GM18867 (cell line): ENCODE results near the gene GMPPB.
"Not testable (repeated sequence)": the region's sequence is repeated elsewhere in the genome, so short reads cannot be mapped to it uniquely, and the experiment has no call there.

Experiments
- ATAC-seq: cut with Tn5 transposase; IDR thresholded peaks from one replicate; pipeline ENCODE4 v1.9.1; 2021; ENCODE audit warnings: mild to moderate bottlenecking, moderate library complexity; ENCODE audit not compliant: unreplicated experiment

The GMPPB gene

DNA sequence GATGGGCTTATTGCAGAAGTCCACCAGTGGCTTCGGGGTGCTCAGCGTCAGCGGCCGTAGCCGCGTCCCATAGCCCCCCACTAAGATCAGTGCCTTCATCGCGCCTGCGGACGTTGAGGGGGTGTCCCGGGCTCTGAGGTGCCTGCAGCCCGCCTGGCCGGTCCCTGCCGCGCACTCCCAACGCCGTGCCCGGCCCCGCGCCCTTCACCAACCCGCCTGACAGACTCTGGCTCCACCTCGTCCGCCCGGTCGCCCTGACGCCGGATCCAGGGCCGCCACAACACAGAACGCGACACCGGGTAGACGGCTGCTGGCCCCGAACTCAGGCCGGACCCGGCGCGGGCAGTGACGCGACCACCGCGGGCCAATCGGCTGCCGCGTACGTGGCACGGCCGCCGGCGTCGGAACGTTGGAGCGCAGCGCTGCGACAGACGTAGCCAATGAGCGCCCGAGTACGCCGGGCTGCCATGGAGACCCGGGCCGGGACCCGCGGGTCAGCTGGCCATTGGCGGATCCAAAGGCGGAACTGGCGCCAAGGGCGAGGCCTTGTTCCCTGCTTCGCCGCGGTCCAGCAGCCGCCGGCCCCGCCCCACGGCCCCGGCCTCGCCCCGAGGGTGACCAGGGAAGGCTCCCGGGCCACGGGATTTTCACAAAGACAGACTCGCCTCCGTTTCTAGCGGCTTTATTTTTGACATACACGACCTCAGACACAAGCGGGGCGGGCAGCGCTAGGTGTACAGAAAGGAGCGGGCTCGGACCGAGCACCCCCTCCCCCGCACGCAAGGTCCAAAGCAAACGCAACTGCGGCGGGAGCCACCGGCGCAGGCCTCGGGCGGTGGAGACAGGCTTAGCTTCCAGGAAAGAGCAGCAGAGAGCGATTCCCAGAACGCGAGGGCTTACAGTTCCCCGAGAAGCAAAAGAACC lies at the start of gene GMPPB:
GMPPB (minus strand) TSS at position 324 of the 924 bp plus-strand sequence; CDS start at position 99, 225 bp downstream.
- ATAC-seq: peak; percentile 83

DNA sequence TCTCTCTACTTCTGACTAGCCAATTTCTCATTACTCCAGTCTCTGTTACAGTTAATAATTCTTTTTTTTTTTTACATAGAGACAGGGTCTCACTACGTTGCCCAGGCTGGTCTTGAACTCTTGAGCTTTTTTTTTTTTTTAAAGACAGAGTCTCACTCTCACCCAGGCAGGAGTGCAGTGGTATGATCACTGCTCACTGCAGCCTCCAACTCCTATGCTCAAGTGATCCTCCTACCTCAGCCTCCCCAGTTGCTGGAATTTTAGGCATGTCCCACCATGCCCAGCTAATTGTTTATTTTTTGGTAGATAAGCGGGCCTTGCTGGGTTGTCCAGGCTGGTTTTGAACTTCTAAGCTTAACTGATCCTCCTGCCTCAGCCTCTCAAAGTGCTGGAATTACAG lies 49.0 kb upstream of the GMPPB start:
- ATAC-seq: no peak

DNA sequence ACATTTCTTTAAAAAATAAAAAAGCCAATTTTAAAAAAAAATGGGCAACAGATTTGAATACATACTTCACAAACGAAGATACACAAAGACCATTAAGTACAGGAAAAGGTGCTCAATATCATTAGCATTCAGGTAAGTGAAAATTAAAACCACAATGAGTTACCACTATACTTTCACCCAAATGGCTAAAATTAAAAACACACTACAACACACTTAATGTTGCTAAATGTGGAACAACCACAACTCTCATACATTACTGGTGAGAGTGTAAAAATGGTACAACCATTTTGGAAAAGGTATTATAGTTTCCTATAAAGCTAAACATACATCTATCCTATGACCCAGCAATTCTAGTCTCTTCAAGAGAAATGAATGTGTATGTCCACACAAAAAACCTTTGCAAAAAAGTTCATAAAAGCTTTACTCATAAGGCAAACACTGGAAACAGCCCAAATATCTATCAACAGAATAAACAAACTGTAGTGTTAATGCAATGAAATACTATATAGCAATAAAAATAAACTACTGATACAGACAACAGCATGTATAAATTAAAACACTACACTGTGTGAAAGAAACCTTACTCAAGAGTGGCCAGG lies 47.7 kb upstream of the GMPPB start:
- ATAC-seq: no peak

DNA sequence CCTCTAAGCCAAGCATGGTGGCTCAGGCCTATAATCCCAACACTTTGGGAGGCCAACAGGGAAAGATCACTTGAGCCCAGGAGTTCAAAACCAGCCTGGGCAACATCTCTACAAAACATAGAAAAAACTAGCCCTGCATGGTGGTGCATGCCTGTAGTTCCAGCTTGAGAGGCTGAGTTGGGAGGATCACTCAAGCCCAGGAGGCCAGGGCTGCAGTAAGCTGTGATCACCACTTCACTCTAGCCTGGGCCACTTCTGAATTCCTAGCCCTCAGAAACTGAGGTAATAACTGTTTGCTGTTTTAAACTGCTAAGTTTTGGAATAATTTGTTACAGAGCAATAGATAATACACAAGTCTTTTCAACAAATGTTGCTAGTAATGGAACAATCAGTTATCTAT lies 46.2 kb upstream of the GMPPB start:
- ATAC-seq: no peak

DNA sequence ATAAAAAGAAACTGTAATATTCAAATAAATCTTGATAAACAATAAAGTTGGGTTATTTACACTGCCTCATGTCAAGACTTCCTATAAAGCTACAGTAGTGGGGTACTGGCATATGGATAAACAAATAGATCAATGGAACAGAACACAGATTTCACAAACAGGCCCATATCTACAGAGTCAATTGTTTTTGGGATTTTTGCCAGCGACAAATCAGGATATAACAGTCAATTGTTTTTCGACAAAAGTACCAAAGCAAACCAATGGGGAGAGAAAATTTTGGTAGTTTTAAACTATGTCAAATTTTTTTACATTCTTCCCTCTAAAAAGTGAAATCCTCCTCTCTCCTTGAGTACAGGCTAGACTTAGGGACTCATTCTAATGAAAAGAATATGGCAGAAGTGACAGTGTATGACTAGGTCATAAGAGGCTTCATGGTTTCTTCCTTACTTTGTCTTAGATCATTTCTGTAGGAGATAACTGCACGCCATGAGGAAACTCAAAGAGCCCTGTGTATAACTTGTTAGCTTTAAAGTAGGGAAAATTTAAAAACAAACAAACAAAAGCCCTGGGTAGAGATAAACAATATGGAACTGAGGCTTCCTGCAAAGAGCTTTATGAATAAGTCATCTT lies 45.6 kb upstream of the GMPPB start:
- ATAC-seq: no peak

DNA sequence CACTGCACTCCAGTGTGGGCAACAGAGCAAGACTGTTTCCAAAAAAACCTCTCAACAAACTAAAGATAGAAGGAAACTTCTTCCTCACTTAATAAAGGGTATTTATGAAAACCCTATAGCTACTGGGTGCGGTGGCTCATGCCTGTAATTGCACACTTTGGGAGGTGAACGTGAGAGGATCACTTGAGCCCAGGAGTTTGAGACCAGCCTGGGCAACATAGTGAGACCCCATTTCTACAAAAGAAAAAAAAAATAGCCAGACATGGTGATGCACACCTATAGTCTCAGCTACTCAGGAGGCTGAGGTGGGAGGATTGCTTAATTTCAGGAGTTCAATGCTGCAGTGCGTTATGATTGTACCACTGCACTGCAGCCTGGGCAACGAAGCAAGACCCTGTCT lies 40.2 kb upstream of the GMPPB start:
- ATAC-seq: no peak

DNA sequence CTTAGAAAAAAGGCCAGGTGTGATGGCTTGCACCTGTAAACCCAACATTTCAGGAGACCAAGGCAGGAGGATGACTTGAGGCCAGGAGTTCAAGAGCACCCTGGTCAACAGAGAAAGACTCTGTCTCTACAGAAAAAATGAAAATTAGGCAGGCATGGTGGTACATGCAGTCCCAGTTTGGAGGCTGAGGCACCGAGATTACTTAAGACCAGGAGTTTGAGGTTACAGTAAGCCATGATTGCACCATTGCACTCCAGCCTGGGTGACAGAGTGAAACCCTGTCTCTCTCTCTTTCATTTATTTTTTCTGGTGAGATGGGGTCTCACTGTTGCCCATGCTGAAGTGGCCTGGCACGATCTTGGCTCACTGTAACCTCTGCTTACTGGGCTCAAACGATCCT lies 37.9 kb upstream of the GMPPB start:
- no peak for ATAC-seq

DNA sequence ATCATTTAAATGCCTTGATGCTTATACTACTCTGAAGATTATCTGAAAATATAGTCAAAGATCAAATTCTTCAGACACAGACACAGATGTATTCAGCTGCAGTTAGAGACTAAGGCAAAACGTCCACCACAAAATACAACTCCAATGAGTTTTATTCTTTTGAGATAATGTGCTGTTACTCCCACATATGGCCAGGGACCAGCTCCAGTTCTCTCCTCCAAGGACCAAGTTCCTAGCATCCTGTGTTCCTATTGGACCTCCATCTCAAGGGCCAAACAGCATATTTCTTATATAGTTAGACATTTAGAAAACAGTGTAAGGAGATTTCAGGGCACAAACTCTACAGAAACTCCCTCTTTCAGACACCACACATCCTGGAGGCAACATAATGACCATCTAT lies 35.5 kb upstream of the GMPPB start:
- no peak for ATAC-seq

DNA sequence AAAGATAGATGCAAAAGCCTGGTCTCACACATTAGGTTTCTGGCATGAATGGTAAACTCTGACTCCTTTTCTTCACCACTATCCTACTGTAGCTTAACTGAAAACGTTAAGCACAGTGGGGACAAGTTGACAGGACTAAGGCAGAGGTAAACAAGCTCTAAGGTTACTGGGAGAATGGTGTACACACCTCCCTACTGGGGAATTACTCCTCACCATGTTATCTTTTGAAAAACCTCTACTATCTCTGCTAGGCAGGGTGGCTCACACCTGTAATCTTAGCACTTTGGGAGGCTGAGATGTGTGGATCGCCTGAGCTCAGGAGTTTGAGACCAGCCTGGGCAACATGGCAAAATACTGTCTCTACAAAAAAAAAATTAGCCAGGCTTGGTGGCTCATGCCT lies 33.4 kb upstream of the GMPPB start:
- ATAC-seq: no peak

DNA sequence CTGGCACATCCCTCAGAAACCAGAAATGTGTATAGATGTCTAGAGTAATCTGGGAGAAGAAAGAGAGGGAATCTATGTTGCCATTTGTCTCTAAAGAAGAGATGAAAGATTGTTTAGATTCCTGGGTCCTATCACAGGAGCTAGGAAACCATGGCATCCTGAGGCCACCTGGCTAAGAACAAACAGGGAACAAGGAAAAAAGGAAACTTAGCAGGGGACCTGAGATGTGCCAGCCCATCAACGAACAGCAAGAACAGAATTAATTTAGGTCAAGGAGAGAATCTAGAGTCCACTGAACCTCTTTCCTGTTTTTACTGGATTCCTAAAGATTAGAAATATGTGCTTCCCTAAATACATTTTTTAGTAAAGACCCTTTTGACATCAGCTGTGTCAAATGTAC lies 32.3 kb upstream of the GMPPB start:
- no peak for ATAC-seq

DNA sequence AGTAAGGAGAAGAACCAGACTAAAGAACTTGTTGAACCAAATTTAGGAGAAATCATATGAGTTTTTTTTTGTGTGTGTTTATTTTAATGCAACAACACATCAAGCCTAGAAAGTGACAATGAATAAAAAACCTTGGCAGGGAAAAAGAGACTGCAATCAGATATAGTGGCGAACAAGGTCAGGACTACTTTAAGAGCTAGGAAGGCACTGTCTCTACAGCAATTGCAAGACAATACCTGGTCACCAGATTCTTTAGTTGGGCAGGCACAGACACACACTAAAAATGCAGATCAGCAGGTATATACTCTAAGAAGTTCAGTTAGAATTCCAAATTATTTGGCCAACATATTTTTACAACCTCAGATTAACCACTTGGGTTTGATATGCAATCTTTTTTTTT lies 30.8 kb upstream of the GMPPB start:
- no peak for ATAC-seq

DNA sequence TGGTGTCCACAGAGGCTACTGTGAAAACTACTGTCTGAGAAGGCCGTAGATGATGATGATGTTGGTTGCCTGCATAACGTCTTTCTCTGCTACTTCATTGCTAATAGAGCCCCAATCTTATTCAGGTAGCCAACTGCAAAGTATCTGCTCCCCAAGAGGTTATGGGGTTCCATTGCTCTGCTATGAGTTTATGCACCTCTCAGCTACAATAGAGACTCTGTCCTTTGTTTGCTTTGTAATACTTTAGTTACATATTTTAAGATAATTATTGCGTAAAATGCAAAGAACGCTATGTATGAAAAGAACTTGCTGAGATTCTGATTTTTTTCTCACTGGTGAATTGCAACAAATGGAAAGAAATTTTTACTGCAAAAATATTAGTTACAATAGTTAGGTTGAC lies 27.8 kb upstream of the GMPPB start:
- ATAC-seq: no peak

DNA sequence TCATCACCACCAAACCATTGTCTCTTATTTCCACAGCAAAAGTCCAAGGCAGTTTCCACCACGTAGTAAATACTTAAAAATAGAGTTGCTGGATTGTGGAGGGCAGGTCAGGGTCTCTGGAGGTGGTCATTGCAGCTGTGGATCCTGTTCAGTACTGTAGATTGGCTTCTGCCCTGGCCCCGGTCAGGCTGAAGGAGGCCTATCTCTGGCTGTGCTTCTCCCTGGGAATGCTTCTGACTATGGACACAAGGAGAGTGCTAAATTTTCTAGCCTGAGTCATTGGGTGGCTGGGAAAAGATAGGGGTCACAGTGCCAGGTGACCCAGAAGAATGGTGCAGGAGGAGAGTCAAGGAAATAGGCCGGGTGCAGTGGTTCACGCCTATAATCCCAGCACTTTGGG lies 26.3 kb upstream of the GMPPB start:
- no peak for ATAC-seq

DNA sequence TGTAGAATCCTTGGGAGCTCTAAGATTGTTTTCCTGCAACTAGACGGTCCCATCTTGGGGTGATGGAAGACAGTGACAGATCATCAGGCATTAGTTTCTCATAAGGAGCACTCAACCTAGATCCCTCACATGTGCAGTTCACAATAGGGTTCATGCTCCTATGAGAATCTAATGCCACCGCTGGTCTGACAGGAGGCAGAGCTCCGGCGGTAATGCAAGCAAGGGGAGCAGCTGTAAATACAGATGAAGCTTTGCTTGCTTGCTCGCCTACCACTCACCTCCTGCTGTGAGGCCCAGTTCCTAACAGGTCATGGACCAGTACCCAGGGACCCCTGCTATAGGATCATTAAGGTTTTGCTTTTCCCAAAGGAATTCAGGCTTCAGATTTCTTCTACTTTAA lies 25.1 kb upstream of the GMPPB start:
- not testable (repeated sequence) for ATAC-seq

DNA sequence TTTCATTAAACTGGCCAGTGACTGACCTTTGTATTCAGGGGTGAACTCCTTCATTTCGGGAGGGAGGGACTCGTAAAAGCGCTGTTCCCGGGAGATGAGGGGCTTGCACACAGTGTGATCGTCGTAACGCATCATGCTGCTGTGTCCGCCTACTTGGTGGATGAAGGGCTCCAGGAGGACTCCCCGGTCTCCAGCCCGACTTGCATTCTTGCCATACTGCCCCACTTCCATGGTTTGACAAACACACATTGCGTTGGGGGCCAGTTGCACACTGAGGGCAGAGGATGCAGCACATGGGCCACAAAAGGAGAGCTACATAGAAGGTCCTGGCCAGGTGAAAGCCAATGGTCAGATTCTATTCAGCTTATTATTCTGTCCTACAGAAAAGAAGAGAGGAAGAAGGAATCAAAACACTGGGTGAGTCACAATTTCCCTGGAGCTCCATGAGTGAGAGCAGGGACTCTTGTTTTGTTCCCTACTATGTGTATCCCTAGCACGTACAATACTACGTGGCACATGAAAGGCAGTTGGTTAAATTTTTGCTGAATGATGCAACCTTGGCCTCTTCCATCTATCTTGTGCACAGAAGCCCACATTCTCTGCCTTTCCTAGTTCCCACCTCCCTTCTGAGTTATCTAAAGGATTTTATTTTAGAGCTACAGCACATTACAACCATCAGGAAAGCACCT lies 24.2 kb upstream of the GMPPB start:
- no peak for ATAC-seq

DNA sequence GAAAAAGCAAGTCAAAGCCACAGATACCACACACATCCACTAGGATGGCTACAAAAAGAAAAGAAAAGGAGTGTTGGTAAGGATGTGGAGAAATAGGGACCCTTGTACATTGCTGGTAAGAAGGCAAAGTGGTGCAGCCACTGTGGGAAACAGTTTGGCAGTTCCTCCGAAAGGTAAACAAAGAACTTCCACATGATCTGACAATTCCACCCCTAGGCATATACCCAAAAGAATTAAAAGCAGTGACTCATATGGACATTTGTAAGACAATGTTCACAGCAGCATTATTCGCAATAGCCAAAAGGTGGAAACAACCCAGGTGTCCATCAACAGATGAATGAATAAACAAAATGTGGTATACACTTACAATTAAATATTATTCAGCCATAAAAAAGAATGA lies 22.2 kb upstream of the GMPPB start:
- no peak for ATAC-seq

DNA sequence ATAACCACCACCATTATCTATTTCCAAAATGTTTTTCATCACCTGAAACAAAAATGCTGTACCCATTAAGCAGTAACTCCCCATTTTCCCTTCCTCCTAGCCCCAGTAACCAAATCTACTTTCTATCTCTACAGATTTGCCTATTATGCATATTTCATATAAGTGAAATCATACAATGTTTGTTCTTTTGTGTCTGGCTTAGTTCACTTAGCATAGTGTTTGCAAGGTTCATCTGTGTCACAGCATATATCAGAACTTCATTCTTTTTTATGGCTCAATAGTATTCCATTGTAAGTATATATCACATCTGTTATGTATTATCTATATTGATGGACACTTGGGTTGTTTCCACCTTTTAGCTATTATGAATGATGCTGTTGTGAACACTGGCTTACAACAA lies 16.7 kb upstream of the GMPPB start:
- ATAC-seq: no peak

DNA sequence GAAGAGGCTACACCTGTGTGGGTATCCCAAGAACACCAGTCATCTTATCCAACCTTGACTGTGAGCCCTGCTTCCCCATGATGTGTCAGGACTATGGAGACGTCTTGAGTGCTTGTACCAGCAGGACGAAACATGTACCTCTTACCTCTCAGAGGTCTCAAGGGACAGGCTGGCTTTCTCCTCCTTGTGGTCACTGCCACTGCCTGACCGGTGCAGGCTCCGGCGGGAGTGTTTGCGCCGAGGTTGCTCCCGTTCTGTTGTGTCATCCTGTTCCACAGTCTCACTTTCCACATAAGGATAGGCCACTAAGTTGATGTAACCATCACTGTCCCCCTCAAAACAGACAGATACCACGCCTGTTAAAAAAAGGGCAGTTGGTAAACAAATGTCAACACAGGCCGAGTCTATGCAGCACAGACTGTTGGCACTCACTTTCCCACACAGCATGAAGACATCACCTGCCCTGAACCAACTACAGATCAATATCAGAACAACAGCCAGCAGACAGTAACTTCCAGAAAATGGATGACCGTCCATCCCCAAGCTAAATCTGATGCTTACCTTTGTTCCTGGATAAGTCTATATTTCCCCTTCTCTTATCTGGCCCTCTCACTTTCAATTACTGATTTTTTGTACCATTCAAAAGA lies 14.4 kb upstream of the GMPPB start:
- ATAC-seq: no peak

DNA sequence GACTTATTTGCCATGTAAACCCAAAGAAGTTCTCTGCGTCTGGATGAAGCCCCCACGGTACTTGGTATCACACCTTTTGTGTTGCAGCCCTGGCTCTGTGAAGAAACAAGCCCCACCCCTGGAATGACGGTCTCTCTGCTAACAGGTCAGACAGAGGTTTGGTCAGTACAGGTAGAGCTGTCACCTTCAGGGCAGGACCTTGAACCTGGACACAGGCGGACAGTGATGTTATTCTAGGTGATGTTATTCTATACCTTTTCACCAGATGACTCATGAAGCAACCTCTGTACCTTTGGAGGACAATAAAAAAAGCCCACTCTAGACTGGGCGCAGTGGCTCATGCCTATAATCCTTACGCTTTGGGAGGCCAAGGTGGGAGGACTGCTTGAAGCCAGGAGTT lies 11.0 kb upstream of the GMPPB start:
- ATAC-seq: no peak

DNA sequence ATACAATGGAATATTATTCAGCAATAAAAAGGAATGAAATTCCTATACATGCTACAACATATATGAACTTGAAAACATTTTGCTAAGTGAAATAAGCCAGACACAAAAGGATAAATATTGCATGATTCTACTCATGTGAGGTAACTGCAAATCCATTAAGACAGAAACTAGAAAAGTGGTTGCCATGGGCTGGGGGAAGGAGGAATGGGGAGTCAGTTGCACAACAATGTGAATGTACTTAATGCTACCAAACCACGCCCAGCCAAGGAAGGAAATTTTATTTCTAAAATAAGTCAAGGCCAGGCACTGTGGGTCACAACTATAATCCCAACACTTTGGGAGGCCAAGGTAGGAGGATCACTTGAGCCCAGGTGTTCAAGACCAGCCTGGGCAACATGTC lies 9.8 kb upstream of the GMPPB start:
- ATAC-seq: no peak

DNA sequence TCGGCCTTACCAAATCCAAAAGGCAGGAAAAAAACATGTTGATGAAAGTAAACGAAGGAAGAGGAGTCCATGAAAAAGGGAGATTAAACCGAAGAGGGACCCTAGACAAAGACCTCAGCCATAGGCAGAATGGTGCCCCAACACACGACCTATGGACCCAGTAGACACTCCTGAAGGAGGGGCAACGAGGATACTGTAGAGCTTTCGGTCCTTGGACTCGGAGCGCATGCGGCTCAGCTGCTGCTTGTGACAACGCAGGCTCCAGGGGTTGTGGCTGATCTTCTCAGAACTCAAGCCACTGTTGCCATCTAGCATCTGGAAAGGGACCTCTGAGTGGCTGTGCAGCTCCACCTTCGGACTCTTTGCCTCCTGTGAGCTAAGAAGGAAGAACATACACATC lies 8.8 kb upstream of the GMPPB start:
- ATAC-seq: no peak
